HFFc6 (cell line): ENCODE measurements around the gene FCN1. TPM values are rescaled to one million over a fixed set of nuclear protein-coding genes. Genes with fewer than 3 reads are reported as not detected.

Source experiments
- DNase-seq: peaks from one replicate; pipeline ENCODE4 v3.0.0-alpha.2; 2018
- H3K27ac Mint-ChIP-seq: 2 replicates; pipeline ENCODE4 v1.8.0; 2020; ENCODE audit warnings: mild to moderate bottlenecking, mixed read lengths
- H3K27me3 Mint-ChIP-seq: 2 replicates; pipeline ENCODE4 v1.8.0; 2021; ENCODE audit warnings: mild to moderate bottlenecking, moderate library complexity, mixed read lengths; ENCODE audit not compliant: insufficient read depth
- H3K36me3 Mint-ChIP-seq: 2 replicates; pipeline ENCODE4 v1.8.0; 2021; ENCODE audit warnings: low read depth, mixed read lengths
- H3K4me1 Mint-ChIP-seq: 2 replicates; pipeline ENCODE4 v1.8.0; 2020; ENCODE audit warnings: low read depth, mixed read lengths
- H3K4me3 Mint-ChIP-seq: 2 replicates; pipeline ENCODE4 v1.8.0; 2020; ENCODE audit warnings: mild to moderate bottlenecking, moderate library complexity, mixed read lengths
- H3K9me3 Mint-ChIP-seq: 2 replicates; pipeline ENCODE4 v1.8.0; 2020; ENCODE audit warnings: mild to moderate bottlenecking, mixed read lengths
- total RNA-seq, 6 experiments: library from RNA; stranded (reverse); fragmentation: NEBNext Ultra II Directional; extraction: Animal tissue kit (Norgen Biotek cat#: 25700); gene quantifications; 2 replicates in 1 of 6; 3 replicates in 5 of 6; pipeline ENCODE4 v1.2.3, GENCODE V29; 2021
- TF ChIP-seq, protein P1 (sequence below): fragments of 200-600 bp; sonication (generic); IDR thresholded peaks from 2 replicates; pipeline ENCODE4 v1.5.0; 2021; ENCODE audit warnings: antibody characterized with exemption, mild to moderate bottlenecking

Gene FCN1
- total RNA-seq, 6 experiments from 2014 or later: not detected

GRCh38 chr9:134919303-134919702 is 1.6 kb upstream of the FCN1 start:
- H3K9me3 Mint-ChIP-seq: peaks cover 13% of the 10 kb centered on the region
- H3K4me1 Mint-ChIP-seq: no peaks in the 10 kb centered on the region
- TF ChIP-seq, protein P1, sequence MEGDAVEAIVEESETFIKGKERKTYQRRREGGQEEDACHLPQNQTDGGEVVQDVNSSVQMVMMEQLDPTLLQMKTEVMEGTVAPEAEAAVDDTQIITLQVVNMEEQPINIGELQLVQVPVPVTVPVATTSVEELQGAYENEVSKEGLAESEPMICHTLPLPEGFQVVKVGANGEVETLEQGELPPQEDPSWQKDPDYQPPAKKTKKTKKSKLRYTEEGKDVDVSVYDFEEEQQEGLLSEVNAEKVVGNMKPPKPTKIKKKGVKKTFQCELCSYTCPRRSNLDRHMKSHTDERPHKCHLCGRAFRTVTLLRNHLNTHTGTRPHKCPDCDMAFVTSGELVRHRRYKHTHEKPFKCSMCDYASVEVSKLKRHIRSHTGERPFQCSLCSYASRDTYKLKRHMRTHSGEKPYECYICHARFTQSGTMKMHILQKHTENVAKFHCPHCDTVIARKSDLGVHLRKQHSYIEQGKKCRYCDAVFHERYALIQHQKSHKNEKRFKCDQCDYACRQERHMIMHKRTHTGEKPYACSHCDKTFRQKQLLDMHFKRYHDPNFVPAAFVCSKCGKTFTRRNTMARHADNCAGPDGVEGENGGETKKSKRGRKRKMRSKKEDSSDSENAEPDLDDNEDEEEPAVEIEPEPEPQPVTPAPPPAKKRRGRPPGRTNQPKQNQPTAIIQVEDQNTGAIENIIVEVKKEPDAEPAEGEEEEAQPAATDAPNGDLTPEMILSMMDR: no peak
- peaks cover 28% of the 10 kb centered on the region for H3K27me3 Mint-ChIP-seq
- H3K36me3 Mint-ChIP-seq: peaks cover 8% of the 10 kb centered on the region; the same call in 1 of the 2 replicates
- H3K27ac Mint-ChIP-seq: no peak overlapping the region
- H3K4me3 Mint-ChIP-seq: no peak overlapping the region
- DNase-seq: no peak

GRCh38 chr9:134918646-134919045 is 934 bp upstream of the FCN1 start:
- peaks cover 13% of the 10 kb centered on the region for H3K9me3 Mint-ChIP-seq
- H3K4me1 Mint-ChIP-seq: no peaks in the 10 kb centered on the region
- H3K36me3 Mint-ChIP-seq: peaks cover 8% of the 10 kb centered on the region; the same call in 1 of the 2 replicates
- H3K27me3 Mint-ChIP-seq: peaks cover 32% of the 10 kb centered on the region
- H3K4me3 Mint-ChIP-seq: no peak overlapping the region
- no peak for DNase-seq
- no peak overlapping the region for H3K27ac Mint-ChIP-seq
- TF ChIP-seq, protein P1: no peak

GRCh38 chr9:134916161-134916665 is 1.5 kb downstream of the FCN1 start:
- TF ChIP-seq, protein P1: no peak
- H3K9me3 Mint-ChIP-seq: peaks cover 13% of the 10 kb centered on the region
- H3K4me1 Mint-ChIP-seq: no peaks in the 10 kb centered on the region
- H3K4me3 Mint-ChIP-seq: no peak overlapping the region
- H3K27ac Mint-ChIP-seq: no peak overlapping the region
- DNase-seq: no peak
- peaks cover 38% of the 10 kb centered on the region for H3K27me3 Mint-ChIP-seq
- peaks cover 8% of the 10 kb centered on the region; the same call in 1 of the 2 replicates for H3K36me3 Mint-ChIP-seq

GRCh38 chr9:134915046-134915985 is 2.4 kb downstream of the FCN1 start:
- TF ChIP-seq, protein P1: no peak
- no peak overlapping the region for H3K4me3 Mint-ChIP-seq
- peaks cover 8% of the 10 kb centered on the region; the same call in 1 of the 2 replicates for H3K36me3 Mint-ChIP-seq
- no peak for DNase-seq
- H3K27me3 Mint-ChIP-seq: peaks cover 38% of the 10 kb centered on the region
- peaks cover 13% of the 10 kb centered on the region for H3K9me3 Mint-ChIP-seq
- no peaks in the 10 kb centered on the region for H3K4me1 Mint-ChIP-seq
- no peak overlapping the region for H3K27ac Mint-ChIP-seq

- Mint-ChIP-seq H3K4me1 (no peaks in the 10 kb centered on the region), H3K27ac (no peak overlapping the region), H3K27me3 (peaks cover 44% of the 10 kb centered on the region), H3K36me3 (peaks cover 4% of the 10 kb centered on the region; the same call in 1 of the 2 replicates), H3K4me3 (no peak overlapping the region), H3K9me3 (peaks cover 7% of the 10 kb centered on the region)
- TF ChIP-seq, protein P1: no peak
- no peak for DNase-seq
Observed at GRCh38 chr9:134914501-134914834, 3.2 kb downstream of the FCN1 start.
